ENCODE data around the gene EME1. TPM values are rescaled to one million over a fixed set of nuclear protein-coding genes. Genes with fewer than 3 reads are reported as not detected.

The EME1 gene
- total and polyA plus RNA-seq, 2 of the 4 experiments (the other 2 are of a cell fraction): 9.1 to 9.4 TPM

DNA sequence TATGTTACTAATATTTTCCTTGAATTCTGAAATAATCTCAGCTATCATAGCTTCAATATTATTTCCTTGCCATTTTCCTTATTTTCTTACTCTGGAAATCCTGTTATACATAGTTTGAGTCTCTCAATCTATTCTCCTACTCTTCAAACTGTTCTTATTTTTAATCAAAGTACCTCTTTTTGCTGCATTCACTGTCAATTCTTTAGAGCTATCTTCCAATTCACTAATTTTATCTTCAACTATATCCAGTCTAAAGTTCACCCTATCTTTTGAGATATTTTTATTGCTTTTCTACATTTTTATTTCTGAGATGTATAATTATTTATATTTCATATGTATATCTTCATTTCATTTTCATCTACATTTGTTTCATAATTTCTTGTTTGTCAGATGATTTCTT is 34.4 kb upstream of the EME1 start:
- no peak overlapping the region for H2AK5ac ChIP-seq (ENCODE audit: low read depth, low read length)
- no peak for ATAC-seq (ENCODE audit: low read depth)
- H3K79me1 ChIP-seq (ENCODE audit: low read depth in 1 of 2, low read length in 2 of 2): no peaks in the 10 kb centered on the region
- POLR2A ChIA-PET (ENCODE audit: unreplicated experiment): no interaction called here
- no peak overlapping the region for H3K14ac ChIP-seq (replicated peaks; ENCODE audit: low read depth, low read length)
- H3K27ac ChIP-seq (ENCODE audit: insufficient read depth, low read length): no peak overlapping the region
- H2BK120ac ChIP-seq (ENCODE audit: low read depth, low read length): no peak overlapping the region
- H3K23ac ChIP-seq (ENCODE audit: low read depth, low read length): no peak overlapping the region
- H3K9me1 ChIP-seq (ENCODE audit: insufficient read depth, low read length): no peaks in the 10 kb centered on the region
- no peak overlapping the region for H3K18ac ChIP-seq (ENCODE audit: low read depth, low read length)
- H2AK9ac ChIP-seq (replicated peaks; ENCODE audit: low read depth, low read length, poor library complexity): no peak overlapping the region
- H2BK20ac ChIP-seq (ENCODE audit: low read depth, low read length): no peak overlapping the region
- no peak overlapping the region for H3K9ac ChIP-seq (ENCODE audit: low read depth, low read length)
- no peaks in the 10 kb centered on the region for H3K36me3 ChIP-seq (ENCODE audit: control insufficient read depth, insufficient read depth, low read length)
- 0 out of 2 replicates have a peak, but pooled peaks cover 2% of the 10 kb centered on the region for H3K27me3 ChIP-seq (ENCODE audit: control insufficient read depth, insufficient read depth, low read length)
- no peaks in the 10 kb centered on the region for H3K4me1 ChIP-seq (ENCODE audit: control insufficient read depth, insufficient read depth, low read length)
- H3K4me2 ChIP-seq (ENCODE audit: low read depth, low read length): no peak overlapping the region
- DNase-seq: no peak
- H3K56ac ChIP-seq (ENCODE audit: extremely low read depth, insufficient read depth, low read length): no peak overlapping the region
- no peak overlapping the region for H4K91ac ChIP-seq (ENCODE audit: insufficient read depth, low read depth, low read length)
- no TSS peak for BruUV-seq (replicated peaks)
- H2BK15ac ChIP-seq (ENCODE audit: low read depth, low read length): no peak overlapping the region
- peaks cover 2% of the 10 kb centered on the region; the same call in 1 of the 2 replicates for H3K9me3 ChIP-seq (ENCODE audit: control insufficient read depth, insufficient read depth, low read length)
- H4K8ac ChIP-seq (ENCODE audit: low read depth in 2 of 2, low read length in 2 of 2): no peak overlapping the region
- H3K4ac ChIP-seq (ENCODE audit: low read depth, low read length): no peak overlapping the region
- TF ChIP-seq RCOR1 (IDR thresholded peaks at IDR 0.05; ENCODE audit: insufficient replicate concordance, low read length) (no peak), POLR2A (IDR thresholded peaks at IDR 0.05; ENCODE audit: low read depth, low read length) (no peak), FOS (IDR thresholded peaks at IDR 0.05; ENCODE audit: low read depth, low read length) (no peak), CEBPB (IDR thresholded peaks at IDR 0.05; ENCODE audit: low read depth, low read length) (no peak), MAFK (IDR thresholded peaks at IDR 0.05; ENCODE audit: low read depth, low read length) (no peak), CHD1 (IDR thresholded peaks at IDR 0.05; ENCODE audit: low read depth, low read length) (no peak)
- TF ChIP-seq, protein P1, sequence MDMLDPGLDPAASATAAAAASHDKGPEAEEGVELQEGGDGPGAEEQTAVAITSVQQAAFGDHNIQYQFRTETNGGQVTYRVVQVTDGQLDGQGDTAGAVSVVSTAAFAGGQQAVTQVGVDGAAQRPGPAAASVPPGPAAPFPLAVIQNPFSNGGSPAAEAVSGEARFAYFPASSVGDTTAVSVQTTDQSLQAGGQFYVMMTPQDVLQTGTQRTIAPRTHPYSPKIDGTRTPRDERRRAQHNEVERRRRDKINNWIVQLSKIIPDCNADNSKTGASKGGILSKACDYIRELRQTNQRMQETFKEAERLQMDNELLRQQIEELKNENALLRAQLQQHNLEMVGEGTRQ (IDR thresholded peaks at IDR 0.05; ENCODE audit: low read depth, low read length): no peak
- TF ChIP-seq, protein P2, sequence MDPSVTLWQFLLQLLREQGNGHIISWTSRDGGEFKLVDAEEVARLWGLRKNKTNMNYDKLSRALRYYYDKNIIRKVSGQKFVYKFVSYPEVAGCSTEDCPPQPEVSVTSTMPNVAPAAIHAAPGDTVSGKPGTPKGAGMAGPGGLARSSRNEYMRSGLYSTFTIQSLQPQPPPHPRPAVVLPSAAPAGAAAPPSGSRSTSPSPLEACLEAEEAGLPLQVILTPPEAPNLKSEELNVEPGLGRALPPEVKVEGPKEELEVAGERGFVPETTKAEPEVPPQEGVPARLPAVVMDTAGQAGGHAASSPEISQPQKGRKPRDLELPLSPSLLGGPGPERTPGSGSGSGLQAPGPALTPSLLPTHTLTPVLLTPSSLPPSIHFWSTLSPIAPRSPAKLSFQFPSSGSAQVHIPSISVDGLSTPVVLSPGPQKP (IDR thresholded peaks at IDR 0.05; ENCODE audit: borderline replicate concordance, low read depth, low read length): no peak
- no peak overlapping the region for H3K4me3 ChIP-seq (ENCODE audit: insufficient read depth, low read depth, low read length)
- CTCF ChIA-PET: no interaction called here
- no peak overlapping the region for H2BK5ac ChIP-seq (ENCODE audit: low read depth, low read length, poor library complexity, severe bottlenecking)
- H4K5ac ChIP-seq (ENCODE audit: low read depth, low read length): no peak overlapping the region
- H4K20me1 ChIP-seq (ENCODE audit: insufficient read depth, low read length): no peaks in the 10 kb centered on the region
- no peak overlapping the region for H2AFZ ChIP-seq (replicated peaks; ENCODE audit: low read length, poor library complexity)
- dilution Hi-C loops (cut with HindIII; ENCODE audit: low sequenced_read_pairs, unreplicated experiment): no loop called here
- in situ Hi-C loops (cut with MboI; ENCODE audit: low sequenced_read_pairs): no loop called here
- intact Hi-C loops (cut with micrococcal nuclease): no loop called here
